Loucy (cell line): ENCODE data around the gene FN3KRP.

Experiments
- EZH2phosphoT487 ChIP-seq: fragments of 200-600 bp; IDR thresholded peaks from 2 replicates; pipeline ENCODE4 v1.6.1; 2018; ENCODE audit warnings: antibody characterized with exemption, mild to moderate bottlenecking, moderate library complexity, borderline replicate concordance
- TF ChIP-seq, protein P1 (sequence below): fragments of 200-600 bp; sonication (generic); conservative IDR thresholded peaks from 2 replicates; pipeline ENCODE4 v1.5.1; 2014; ENCODE audit warnings: mild to moderate bottlenecking, antibody characterized with exemption, low read length

DNA sequence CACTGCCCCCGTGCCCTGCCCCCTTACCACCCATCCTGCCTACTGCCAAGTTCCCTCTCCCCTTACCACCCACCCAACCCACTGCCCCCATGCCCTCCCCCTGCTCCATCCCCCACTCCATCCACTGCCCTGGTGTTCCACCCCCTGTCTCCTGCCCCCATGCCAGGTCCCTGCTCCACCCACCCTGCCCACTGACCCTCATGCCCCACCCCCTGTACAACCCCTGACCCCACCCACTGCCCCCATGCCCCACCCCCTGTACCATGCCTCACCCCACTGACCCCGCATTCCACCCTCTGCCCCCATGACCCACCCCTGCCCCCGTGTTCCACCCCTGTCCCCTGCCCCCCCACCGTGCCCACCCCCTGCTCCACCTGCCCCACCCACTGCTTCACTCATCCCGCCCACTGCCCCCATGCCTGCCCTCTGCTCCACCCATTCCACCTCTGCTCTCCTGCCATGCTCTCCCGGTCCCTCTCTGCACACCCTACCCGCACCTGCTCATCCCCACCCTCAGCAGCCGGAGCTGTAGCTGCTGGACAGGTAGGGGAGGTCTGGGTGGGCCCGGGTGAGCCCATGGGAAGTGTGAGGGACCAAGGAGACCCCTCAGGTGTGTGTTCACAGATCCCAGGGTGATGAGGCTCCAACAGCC lies 7.4 kb upstream of the FN3KRP start:
- TF ChIP-seq, protein P1, sequence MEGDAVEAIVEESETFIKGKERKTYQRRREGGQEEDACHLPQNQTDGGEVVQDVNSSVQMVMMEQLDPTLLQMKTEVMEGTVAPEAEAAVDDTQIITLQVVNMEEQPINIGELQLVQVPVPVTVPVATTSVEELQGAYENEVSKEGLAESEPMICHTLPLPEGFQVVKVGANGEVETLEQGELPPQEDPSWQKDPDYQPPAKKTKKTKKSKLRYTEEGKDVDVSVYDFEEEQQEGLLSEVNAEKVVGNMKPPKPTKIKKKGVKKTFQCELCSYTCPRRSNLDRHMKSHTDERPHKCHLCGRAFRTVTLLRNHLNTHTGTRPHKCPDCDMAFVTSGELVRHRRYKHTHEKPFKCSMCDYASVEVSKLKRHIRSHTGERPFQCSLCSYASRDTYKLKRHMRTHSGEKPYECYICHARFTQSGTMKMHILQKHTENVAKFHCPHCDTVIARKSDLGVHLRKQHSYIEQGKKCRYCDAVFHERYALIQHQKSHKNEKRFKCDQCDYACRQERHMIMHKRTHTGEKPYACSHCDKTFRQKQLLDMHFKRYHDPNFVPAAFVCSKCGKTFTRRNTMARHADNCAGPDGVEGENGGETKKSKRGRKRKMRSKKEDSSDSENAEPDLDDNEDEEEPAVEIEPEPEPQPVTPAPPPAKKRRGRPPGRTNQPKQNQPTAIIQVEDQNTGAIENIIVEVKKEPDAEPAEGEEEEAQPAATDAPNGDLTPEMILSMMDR = no peak
- TF ChIP-seq EZH2phosphoT487 = no peak
